Natural killer cell (primary cell): Measurements from ENCODE around the gene TM9SF3. TPM values are rescaled to one million over a fixed set of nuclear protein-coding genes. Genes with fewer than 3 reads are reported as not detected.

Experiments
- ATAC-seq, 3 donors: fragments of 150-1000 bp in 2 of 3; fragments of 200-7000 bp in 1 of 3; cut with Tn5 transposase; 1 replicate in 1 of 3; 2 replicates in 2 of 3; pipeline ENCODE4 v1.10.0; 2021; ENCODE audit warnings: mild to moderate bottlenecking in 2 of 3, moderate library complexity in 2 of 3
- DNase-seq, 2 donors: peaks; one replicate each; pipeline versions ENCODE4 v3.0.0 to v3.0.0-alpha.2; 2013 to 2021; ENCODE audit warnings: mixed read lengths in 1 of 2
- H3K27ac ChIP-seq: one replicate; pipeline ENCODE4 v1.5.1; 2013; ENCODE audit warnings: mild to moderate bottlenecking, low read length
- H3K27me3 ChIP-seq: one replicate; pipeline ENCODE4 v1.6.1; 2013; ENCODE audit warnings: low read length; ENCODE audit not compliant: control insufficient read depth, insufficient read depth
- H3K36me3 ChIP-seq: one replicate; pipeline ENCODE4 v1.6.1; 2013; ENCODE audit warnings: low read length; ENCODE audit not compliant: control insufficient read depth, insufficient read depth
- H3K4me1 ChIP-seq: one replicate; pipeline ENCODE4 v1.6.1; 2013; ENCODE audit warnings: low read length; ENCODE audit not compliant: control insufficient read depth, insufficient read depth
- H3K4me3 ChIP-seq: one replicate; pipeline ENCODE4 v1.5.1; 2013; ENCODE audit warnings: low read length
- H3K9me3 ChIP-seq: one replicate; pipeline ENCODE4 v1.6.1; 2013; ENCODE audit warnings: low read length; ENCODE audit not compliant: control insufficient read depth, insufficient read depth
- H3K27ac Mint-ChIP-seq, 2 donors: one replicate each; pipeline ENCODE4 v1.8.0; 2022; ENCODE audit warnings: mild to moderate bottlenecking in 2 of 2, mixed read lengths in 2 of 2, moderate library complexity in 1 of 2
- H3K27me3 Mint-ChIP-seq, 2 donors: one replicate each; pipeline ENCODE4 v1.8.0; 2022; ENCODE audit warnings: low read depth in 2 of 2, mixed read lengths in 2 of 2
- H3K36me3 Mint-ChIP-seq: one replicate; pipeline ENCODE4 v1.8.0; 2022; ENCODE audit warnings: mixed read lengths
- H3K4me1 Mint-ChIP-seq, 2 donors: one replicate each; pipeline ENCODE4 v1.8.0; 2022; ENCODE audit warnings: mixed read lengths in 2 of 2
- H3K4me3 Mint-ChIP-seq: one replicate; pipeline ENCODE4 v1.8.0; 2022; ENCODE audit warnings: mild to moderate bottlenecking, moderate library complexity, mixed read lengths
- H3K9me3 Mint-ChIP-seq, 2 donors: one replicate each; pipeline ENCODE4 v1.8.0; 2022; ENCODE audit warnings: mixed read lengths in 2 of 2
- WGBS: methylation state at CpG from one replicate; pipeline ENCODE4 v1.1.7; 2013; ENCODE audit warnings: missing lambda C conversion rate; ENCODE audit not compliant: insufficient coverage; 5-methylcytosine and 5-hydroxymethylcytosine counted together
- intact Hi-C: fragments of 100-400 bp; cut with micrococcal nuclease; formaldehyde crosslinking; loops from one replicate; pipeline ENCODE4 v1.14.2; 2022
- total RNA-seq, 4 donors: library from RNA; stranded (reverse); fragments of 120-200 nt in 1 of 4; gene quantifications; one replicate each; pipeline versions ENCODE4 v1.2.3 to v1.2.4, GENCODE V29; 2013 to 2022
- TF ChIP-seq, protein P1 (sequence below): fragments of 200-600 bp; IDR thresholded peaks from one replicate; pipeline ENCODE4 v1.8.0; 2022; ENCODE audit warnings: antibody characterized with exemption

Gene TM9SF3
- total RNA-seq, 3 donors from 2014 or later (not counting 1 experiment from before 2014, with no cell fraction given), result 113 to 119 (median 117) TPM

DNA sequence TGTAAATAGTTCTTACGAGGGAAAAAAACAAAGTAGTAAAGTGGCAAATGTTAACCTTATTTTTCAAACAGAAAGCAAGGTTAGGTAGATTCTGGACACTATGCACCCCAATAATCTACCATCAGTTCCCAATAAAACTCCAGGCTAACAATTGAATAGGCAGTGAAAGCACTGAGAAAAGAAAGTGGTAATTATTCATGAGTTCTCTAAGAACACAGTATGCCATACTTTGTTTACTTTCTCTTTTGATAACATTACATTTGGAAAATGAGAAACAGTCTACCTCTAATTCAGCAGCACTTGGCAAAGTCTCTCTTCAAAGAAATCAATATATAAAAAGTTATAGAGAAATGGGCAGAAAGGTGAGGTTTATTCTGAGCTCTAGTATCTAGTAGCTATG is 18.4 kb downstream of the TM9SF3 start:
- WGBS, result no CpG with 5 or more reads among the region's 1 CpG
- Histone ChIP-seq H3K9me3 (no peaks in the 10 kb centered on the region), H3K4me3 (no peak overlapping the region), H3K27ac (no peak overlapping the region), H3K27me3 (no peaks in the 10 kb centered on the region), H3K36me3 (peaks cover 14% of the 10 kb centered on the region), H3K4me1 (peaks cover 4% of the 10 kb centered on the region)
- intact Hi-C loops, result no loop called here
- no peak overlapping the region for H3K4me3 Mint-ChIP-seq
- no peaks in the 10 kb centered on the region for H3K27me3 Mint-ChIP-seq
- no peak for DNase-seq
- ATAC-seq, result no peak
- peaks cover 7% of the 10 kb centered on the region for H3K36me3 Mint-ChIP-seq
- peaks cover 69 to 72% of the 10 kb centered on the region in 2 donors for H3K4me1 Mint-ChIP-seq
- peak overlapping the region; percentile 53 to 71 for H3K27ac Mint-ChIP-seq
- TF ChIP-seq, protein P1, sequence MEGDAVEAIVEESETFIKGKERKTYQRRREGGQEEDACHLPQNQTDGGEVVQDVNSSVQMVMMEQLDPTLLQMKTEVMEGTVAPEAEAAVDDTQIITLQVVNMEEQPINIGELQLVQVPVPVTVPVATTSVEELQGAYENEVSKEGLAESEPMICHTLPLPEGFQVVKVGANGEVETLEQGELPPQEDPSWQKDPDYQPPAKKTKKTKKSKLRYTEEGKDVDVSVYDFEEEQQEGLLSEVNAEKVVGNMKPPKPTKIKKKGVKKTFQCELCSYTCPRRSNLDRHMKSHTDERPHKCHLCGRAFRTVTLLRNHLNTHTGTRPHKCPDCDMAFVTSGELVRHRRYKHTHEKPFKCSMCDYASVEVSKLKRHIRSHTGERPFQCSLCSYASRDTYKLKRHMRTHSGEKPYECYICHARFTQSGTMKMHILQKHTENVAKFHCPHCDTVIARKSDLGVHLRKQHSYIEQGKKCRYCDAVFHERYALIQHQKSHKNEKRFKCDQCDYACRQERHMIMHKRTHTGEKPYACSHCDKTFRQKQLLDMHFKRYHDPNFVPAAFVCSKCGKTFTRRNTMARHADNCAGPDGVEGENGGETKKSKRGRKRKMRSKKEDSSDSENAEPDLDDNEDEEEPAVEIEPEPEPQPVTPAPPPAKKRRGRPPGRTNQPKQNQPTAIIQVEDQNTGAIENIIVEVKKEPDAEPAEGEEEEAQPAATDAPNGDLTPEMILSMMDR, result no peak
- H3K9me3 Mint-ChIP-seq, result no peaks in the 10 kb centered on the region

GRCh38 chr10:96565774-96566173 is 21.0 kb downstream of the TM9SF3 start:
- H3K27ac Mint-ChIP-seq, result peak overlapping the region in 1 of 2 donors; percentile 13
- H3K4me1 ChIP-seq, result peaks cover 4% of the 10 kb centered on the region

GRCh38 chr10:96560966-96561887 is 25.6 kb downstream of the TM9SF3 start:
- H3K4me3 Mint-ChIP-seq, result no peak overlapping the region
- H3K27ac Mint-ChIP-seq, result no peak overlapping the region
- no peaks in the 10 kb centered on the region for H3K36me3 Mint-ChIP-seq
- Histone ChIP-seq H3K4me1 (no peaks in the 10 kb centered on the region), H3K36me3 (peaks cover 37% of the 10 kb centered on the region), H3K27ac (no peak overlapping the region), H3K4me3 (no peak overlapping the region), H3K27me3 (no peaks in the 10 kb centered on the region), H3K9me3 (no peaks in the 10 kb centered on the region)
- H3K9me3 Mint-ChIP-seq, result no peaks in the 10 kb centered on the region
- H3K27me3 Mint-ChIP-seq, result no peaks in the 10 kb centered on the region
- H3K4me1 Mint-ChIP-seq, result peaks cover 6 to 15% of the 10 kb centered on the region in 2 donors
- DNase-seq, result no peak
- intact Hi-C loops, result no loop called here
- no peak for ATAC-seq
- TF ChIP-seq, protein P1, result no peak
- 100% methylated on average over 1 of the region's 3 CpGs for WGBS

More at GRCh38 chr10:96565774-96566173, 21.0 kb downstream of the TM9SF3 start:
- H3K9me3 ChIP-seq, result no peaks in the 10 kb centered on the region
- ATAC-seq, result no peak
- Mint-ChIP-seq H3K4me3 (no peak overlapping the region), H3K36me3 (peaks cover 7% of the 10 kb centered on the region), H3K27me3 (no peaks in the 10 kb centered on the region), H3K9me3 (no peaks in the 10 kb centered on the region), H3K4me1 (peaks cover 47 to 49% of the 10 kb centered on the region in 2 donors)
- 55% methylated on average over 1 of the region's 1 CpG for WGBS
- no peak overlapping the region for H3K4me3 ChIP-seq
- H3K27ac ChIP-seq, result no peak overlapping the region
- TF ChIP-seq, protein P1, result no peak
- H3K27me3 ChIP-seq, result no peaks in the 10 kb centered on the region
- no peak for DNase-seq
- intact Hi-C loops, result no loop called here
- peaks cover 21% of the 10 kb centered on the region for H3K36me3 ChIP-seq
